Fibroblast of the conjunctiva (primary cell): Measurements from ENCODE around the gene ZNF710.
A peak's percentile ranks its signal among the peaks of the same experiment; 100 is the strongest.
"Not testable (repeated sequence)": the region's sequence is repeated elsewhere in the genome, so short reads cannot be mapped to it uniquely, and the experiment has no call there.

ENCODE experiments used
- DNase-seq: peaks from one replicate; pipeline ENCODE4 v3.0.0-alpha.2; 2010; ENCODE audit warnings: low read depth

ZNF710 gene, protein sequence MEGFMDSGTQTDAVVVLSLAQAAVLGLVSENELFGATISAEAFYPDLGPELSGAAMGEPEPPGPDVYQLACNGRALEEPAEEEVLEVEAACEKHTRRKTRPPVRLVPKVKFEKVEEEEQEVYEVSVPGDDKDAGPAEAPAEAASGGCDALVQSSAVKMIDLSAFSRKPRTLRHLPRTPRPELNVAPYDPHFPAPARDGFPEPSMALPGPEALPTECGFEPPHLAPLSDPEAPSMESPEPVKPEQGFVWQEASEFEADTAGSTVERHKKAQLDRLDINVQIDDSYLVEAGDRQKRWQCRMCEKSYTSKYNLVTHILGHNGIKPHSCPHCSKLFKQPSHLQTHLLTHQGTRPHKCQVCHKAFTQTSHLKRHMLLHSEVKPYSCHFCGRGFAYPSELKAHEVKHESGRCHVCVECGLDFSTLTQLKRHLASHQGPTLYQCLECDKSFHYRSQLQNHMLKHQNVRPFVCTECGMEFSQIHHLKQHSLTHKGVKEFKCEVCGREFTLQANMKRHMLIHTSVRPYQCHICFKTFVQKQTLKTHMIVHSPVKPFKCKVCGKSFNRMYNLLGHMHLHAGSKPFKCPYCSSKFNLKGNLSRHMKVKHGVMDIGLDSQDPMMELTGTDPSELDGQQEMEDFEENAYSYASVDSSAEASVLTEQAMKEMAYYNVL

GRCh38 chr15:90001062-90001682 is at the start of gene ZNF710:
ZNF710 (plus strand) TSS chr15:90001324; CDS start chr15:90067138, 65,814 bp downstream.
- peak; percentile 56 for DNase-seq

GRCh38 chr15:89954541-89954940 is 46.6 kb upstream of the ZNF710 start:
- no peak for DNase-seq

DNA sequence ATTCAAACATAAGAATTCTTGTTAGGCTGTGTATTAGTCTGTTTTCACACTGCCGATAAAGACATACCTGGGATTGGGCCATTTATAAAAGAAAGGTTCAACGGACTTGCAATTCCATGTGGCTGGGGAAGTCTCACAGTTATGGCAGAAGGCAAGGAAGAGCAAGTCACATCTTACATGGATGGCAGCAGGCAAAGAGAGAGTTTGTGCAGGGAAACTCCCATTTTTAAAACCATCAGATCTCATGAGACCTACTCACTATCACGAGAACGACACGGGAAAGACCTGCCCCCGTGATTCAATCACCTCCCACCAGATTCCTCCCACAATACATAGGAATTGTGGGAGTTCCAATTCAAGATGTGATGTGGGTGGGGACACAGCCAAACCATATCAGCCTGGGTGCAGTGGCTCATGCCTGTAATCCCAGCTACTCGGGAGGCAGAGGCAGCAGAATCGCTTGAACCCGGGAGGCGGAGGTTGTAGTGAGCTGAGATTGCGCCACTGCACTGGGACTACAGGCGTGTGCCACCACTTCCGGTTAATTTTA is 45.6 kb upstream of the ZNF710 start:
- not testable (repeated sequence) for DNase-seq

DNA sequence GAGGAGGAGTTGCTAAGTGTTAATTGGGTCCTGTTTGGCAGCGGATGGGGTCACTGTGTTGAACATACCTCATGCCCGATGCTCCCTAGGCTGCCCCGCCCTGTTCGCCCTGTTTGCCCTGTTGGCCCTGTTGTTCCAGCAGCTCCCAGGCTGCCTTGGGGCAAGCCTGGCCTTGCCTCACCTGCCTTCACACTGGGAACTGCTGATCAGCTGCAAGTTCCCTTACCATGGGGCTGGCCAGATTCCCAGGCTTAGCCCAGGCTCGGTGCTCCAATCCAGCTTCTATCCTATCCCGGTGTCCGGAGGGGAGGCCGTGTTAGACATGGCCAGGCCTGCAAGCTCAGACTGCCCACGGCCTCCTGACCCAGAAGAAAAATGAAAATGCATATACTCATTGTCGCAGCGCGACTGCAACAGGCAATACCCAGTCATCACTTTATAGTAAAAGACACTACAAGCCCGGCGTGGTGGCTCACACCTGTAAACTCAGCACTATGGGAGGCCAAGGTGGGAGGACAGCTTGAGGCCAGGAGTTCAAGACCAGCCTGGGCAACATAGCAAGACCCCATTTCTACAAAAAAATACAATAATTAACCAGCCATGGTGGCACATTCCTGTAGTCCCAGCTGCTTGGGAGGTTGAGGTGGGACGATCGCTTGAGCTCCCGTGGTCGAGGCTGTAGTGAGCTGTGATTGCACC is 42.9 kb upstream of the ZNF710 start:
- DNase-seq: no peak

GRCh38 chr15:89963301-89964231 is 37.6 kb upstream of the ZNF710 start:
- no peak for DNase-seq

DNA sequence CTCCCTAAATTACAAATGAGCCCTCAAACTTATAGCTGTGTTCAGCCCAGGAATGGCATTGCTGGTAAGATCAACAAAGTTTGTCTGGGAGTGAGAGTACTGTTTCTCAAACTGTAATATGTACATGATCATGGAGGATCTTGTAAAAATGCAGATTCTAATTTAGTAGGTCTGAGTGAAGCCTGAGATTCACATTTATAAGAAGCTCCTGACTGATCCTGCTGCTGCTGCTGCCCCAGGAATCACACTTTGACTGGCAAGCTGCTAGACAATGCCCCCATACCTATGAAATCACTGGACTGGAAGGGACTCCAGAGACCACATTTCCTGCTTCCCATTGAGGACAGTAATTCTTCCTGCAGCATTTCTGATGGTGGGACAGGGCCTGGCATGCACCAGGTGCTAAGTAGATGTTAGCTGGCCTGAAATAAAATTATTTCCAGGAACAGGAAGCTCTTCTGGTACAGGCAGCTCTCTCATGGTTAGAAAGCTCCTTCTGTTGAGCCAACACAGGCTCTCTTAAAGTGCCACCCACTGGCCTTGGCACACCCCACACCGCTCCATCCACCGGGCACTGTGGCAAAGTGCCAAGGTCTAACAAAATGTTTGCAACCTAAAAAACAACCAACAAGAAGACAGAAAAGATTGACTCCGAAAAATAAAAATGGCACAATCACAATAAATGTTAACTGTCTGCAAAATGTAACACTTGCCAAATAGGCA is 36.7 kb upstream of the ZNF710 start:
- no peak for DNase-seq

- no peak for DNase-seq
Measured at GRCh38 chr15:89967881-89968280, 33.2 kb upstream of the ZNF710 start.

DNA sequence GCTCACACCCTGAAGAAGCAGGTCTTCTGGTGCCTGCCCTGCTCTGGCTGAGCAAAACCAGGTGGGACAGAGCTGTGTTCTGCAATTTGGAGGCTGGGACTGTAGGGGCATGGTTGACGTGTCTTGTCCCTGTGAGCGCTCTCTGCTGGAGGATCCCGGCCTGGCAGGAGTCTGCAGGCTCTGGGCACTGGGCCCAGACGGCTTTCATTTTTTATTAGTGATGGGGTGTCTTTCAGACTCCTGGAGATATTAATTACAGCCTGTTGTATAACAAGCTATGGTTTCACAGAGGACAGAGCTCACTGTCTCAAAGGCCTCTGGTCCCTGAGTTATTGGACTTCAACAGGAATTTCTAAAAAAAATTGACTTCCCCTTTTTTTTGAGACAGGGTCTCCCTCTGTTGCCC is 29.5 kb upstream of the ZNF710 start:
- peak; percentile 42 for DNase-seq

DNA sequence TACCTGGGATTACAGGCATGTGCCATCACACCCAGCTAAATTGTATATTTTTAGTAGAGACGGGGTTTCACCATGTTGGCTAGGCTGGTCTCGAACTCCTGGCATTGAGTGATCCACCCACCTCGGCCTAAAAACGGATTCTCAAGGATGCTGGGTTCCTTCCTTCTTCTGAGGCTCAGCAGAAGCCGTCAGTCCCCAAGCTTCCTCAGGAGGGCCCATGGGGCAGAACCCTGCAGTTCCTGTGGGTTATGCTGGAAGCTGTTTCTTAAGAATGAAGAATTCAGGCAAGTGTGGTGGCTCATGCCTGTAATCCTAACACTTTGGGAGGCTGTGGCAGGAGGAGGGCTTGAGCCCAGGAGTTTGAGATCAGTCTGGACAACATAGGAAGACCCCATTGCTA is 29.0 kb upstream of the ZNF710 start:
- DNase-seq: no peak

DNA sequence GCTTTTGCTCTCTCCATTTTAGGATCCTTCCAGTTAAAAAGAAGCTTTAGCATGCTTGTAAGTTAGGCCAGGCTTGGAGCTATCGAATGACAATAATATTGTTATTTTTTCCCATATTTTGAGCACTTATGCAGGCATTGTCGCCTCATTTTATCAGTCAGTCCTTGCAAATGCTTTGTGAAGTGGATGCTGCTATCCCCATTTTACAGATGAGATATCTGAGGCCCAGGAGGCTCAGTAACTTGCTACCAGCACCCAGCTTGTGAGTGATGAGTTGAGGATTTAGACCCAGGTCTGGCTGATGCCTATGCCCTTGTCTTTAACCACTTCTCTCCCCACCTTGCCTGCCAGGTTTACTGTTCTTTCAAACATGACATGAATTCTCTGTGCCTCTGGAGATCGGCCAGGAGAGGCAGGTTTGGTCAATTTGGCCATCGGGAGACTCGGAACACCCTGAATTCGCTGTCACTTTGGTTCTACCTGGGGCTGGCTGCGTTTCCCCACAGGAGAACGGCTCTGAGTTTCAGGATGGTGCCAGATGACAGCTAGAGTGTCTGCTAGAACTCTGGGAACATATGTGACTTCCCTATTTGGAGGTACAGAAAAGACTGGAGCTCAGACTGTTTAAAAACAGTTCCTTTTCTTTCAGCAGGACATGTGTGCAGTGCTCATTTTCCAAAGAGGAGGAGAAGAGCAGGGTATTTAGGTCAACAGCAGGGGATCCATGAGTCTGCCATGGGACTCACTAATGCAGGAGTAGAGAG is 25.5 kb upstream of the ZNF710 start:
- no peak for DNase-seq

DNA sequence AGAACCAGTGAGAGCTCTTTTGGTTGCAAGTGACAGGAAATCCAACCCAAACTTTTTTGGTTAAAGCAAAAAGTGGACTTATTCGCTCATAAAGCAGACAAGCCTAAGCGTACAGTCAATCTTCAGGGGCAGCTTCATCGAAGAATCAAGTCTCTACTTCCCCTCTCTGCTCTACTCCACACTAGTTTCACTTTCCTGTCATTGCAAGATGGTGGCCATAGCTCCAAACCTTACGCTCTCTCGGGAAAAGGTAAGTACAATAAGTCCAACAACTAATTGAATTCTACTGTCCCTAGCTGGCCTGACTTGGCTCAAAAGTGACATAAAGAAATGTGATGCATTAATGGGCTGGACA is 24.9 kb upstream of the ZNF710 start:
- DNase-seq: no peak

GRCh38 chr15:89977836-89978235 is 23.3 kb upstream of the ZNF710 start:
- DNase-seq: not testable (repeated sequence)

- DNase-seq: no peak
Measured at GRCh38 chr15:89978914-89979313, 22.2 kb upstream of the ZNF710 start.

- no peak for DNase-seq
Measured at GRCh38 chr15:89980896-89981295, 20.2 kb upstream of the ZNF710 start.

GRCh38 chr15:89982315-89983055 is 18.6 kb upstream of the ZNF710 start:
- DNase-seq: no peak

GRCh38 chr15:89984001-89984400 is 17.1 kb upstream of the ZNF710 start:
- DNase-seq: no peak

- DNase-seq: no peak
Measured at GRCh38 chr15:89984421-89985010, 16.6 kb upstream of the ZNF710 start.

DNA sequence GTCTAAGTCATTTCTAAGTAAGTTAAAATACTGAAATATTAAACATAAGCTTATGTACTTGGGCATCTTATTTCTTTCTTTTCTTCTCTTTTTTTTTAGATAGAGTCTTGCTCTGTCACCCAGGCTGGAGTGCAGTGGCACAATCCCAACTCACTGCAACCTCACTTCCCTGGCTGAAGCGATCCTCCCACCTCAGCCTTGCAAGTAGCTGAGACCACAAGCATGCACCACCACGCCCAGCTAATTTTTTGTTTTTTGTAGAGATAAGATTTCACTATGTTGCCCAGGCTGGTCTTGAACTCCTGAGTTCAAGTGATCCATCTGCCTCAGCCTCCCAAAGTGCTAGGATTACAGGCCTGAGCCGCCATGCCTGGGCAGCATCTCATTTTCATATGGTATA is 16.0 kb upstream of the ZNF710 start:
- DNase-seq: no peak

GRCh38 chr15:89991312-89991711 is 9.8 kb upstream of the ZNF710 start:
- DNase-seq: no peak
